Activated T-helper 1 cell treated with anti-CD3 and anti-CD28 coated beads, Interleukin-2, amount 50 U/mL, for 16 hours (primary cell): ENCODE measurements around the gene RBM34.
A peak's percentile ranks its signal among the peaks of the same experiment; 100 is the strongest.

ENCODE experiments used
- DNase-seq, 2 donors: peaks; one replicate each; pipeline ENCODE4 v3.0.0-alpha.2; 2020; ENCODE audit warnings: low read depth in 1 of 2, low spot score in 1 of 2

RBM34 gene

DNA sequence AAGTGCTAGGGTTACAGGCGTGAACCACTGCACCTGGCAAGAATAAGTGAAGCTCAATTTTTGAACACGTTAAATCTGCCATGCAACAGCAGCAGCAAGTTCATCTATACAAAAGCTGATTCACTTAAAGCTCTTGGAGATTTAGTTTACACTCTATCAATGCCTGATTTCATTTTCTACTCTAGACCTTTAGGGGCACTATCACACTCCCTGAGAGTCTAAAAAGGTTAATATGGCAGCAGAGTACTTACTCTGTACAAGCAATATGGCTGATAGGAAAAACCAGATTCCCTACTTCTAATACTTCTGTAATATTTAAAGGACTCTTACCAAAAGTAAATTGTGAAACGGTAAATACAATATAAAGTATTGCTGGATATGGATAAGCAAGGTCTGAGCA is 4.8 kb downstream of the RBM34 start:
- no peak for DNase-seq

DNA sequence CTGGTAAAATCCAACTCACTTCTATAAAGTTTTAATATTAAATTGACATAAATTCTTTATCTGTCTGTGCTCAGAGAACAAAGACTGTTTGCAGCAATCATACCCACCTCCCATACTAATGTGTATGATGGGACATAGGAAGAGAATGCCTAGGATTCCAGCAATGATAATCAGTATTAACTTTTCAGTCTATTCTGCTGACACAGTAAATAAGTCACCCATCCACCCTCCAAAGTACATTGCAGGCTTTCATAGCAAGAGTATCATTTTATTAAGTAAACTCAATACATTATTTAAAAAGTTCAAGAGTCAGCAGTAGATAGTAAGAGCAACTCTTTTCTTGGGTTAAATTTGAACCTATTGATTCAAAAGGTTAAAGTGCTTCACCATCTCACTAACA is 8.8 kb downstream of the RBM34 start:
- DNase-seq = no peak

DNA sequence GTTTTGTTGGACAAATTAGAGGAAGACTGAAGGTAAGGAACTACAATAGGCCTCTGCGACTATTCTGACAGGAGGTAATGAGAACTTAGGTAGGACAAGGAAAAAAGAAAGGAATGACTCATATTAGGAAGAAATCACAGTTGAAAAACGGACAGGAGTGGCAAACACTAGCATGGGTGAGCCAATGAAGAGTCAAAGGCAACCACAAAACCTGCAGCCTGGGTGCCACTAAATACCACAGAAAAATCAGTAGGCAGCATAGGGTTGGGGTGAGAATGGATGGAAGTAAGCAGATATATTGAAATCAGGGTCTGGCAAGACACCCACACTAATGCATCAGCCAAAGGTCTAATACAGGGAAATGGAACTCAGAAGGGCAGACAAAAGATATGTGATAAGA is 10.0 kb downstream of the RBM34 start:
- DNase-seq = no peak

- no peak for DNase-seq
Observed at GRCh38 chr1:235149824-235150223, 11.2 kb downstream of the RBM34 start.

DNA sequence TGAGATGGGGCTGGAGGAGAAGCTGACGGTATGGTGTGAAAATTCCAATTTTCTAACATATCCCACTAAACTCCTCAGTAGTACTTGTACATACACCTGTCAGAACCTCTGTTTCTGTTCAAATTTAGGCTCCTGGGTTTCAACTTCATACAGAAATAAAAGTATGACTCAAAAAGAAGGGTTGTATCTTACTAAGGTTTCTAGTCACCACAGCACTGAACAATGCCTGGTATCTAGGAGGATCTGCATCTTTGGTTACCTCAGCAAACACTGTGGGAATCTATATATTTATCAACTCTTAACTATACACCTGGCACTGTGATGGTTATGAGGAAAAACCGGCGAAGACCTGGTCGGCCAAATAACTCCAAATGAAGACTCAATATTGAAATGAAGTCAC is 13.8 kb downstream of the RBM34 start:
- DNase-seq = no peak

GRCh38 chr1:235145639-235146038 is 15.4 kb downstream of the RBM34 start:
- no peak for DNase-seq

GRCh38 chr1:235142991-235143390 is 18.1 kb downstream of the RBM34 start:
- DNase-seq = no peak

GRCh38 chr1:235139315-235139714 is 21.7 kb downstream of the RBM34 start:
- no peak for DNase-seq

GRCh38 chr1:235138821-235139220 is 22.2 kb downstream of the RBM34 start:
- DNase-seq = no peak

DNA sequence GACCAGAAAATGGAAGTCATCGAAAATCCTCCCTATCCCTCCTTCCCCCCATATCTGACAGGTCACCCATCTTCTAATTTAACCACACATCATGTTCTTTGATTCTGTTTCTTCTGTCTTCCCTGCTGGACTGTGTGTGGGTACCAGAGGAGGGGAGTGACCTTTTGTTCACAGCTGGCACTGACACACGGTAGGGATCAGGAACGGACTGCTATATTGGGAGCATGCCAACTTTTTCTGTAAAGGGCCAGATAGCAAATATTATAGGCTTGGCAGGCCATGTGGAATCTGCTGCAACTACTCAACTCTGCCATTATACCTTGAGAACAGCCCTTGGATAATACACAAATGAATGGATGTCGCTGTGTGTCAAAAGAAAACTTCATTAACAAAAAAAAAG is 24.9 kb downstream of the RBM34 start:
- no peak for DNase-seq

DNA sequence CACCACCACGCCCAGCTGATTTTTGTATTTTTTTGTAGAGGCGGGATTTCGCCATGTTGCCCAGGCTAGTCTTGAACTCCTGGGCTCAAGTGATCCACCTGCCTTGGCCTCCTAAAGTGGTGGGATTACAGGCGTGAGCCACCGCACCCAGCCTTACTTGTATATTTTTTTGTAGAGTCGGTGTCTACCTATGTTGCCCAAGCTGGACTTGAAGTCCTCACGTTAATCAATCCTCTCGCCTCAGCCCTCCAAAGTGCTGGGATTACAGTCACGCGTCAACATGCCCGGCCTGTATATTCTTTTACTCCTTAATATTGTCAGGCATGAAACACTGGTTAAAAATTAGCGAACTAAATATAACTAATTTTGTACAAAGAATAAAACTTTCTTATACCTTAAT is 26.9 kb downstream of the RBM34 start:
- DNase-seq = no peak

- no peak for DNase-seq
Observed at GRCh38 chr1:235133086-235133485, 28.0 kb downstream of the RBM34 start.

DNA sequence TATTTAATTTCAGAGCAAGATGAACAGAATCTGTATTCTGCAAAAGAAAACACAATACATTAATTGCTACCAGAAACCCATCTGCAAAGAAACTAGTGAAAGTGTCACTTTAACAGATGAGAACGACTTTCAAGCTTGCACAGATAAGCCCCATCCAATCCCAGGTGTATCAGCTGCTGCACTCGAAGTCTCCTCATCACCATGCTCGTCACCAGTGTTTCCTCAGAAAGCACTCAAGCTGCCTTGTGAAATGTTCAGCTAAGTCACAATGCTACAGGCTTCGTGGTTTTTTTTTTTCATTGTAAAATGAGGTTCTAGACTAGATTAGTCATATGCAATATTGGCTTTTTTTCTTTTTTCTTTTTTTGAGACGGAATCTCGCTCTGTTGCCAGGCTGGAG is 29.1 kb downstream of the RBM34 start:
- no peak for DNase-seq

- no peak for DNase-seq
Observed at GRCh38 chr1:235130766-235131270, 30.2 kb downstream of the RBM34 start.

GRCh38 chr1:235129774-235130570 is 31.1 kb downstream of the RBM34 start:
- DNase-seq = no peak

DNA sequence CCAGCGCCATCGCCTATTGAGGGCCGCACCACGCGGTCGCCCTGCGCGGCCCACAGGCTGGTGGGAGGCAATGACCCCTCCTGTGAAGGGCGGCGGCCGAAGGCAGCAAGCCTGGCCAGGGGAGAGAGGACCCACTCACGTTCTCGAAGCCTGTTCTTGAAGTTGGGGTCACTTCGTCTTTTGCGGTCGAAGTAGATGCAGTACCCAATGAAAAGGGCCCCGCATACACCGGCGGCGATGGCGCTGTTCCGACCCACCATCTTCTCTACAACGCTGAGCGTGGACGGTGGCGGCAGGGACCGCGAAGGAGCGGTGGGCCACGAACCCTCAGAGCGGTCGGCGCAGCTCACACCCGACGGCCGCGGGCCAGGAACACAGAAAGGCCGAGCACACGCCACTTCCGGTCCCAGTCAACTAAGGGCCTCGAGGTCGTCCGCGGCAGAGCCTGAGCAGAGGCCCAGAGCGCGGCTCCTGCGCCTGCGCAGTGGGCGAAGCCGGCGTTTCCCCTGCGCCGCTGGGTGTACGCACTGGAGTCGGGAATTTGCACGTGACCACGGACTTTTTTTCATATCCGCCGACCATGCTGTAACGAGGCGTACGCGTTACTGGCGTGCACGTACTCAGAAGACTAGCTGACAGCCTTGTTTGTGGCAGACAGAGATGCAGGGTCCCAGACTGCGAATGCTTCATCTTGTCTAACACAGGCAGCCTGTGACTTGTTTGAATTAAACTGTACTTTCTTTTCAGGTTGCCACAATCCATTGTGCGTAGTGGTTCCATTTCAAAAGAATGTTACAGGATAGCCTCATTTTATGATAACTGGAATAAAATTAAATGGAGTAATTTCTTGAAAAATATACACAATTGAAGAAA is 32.4 kb downstream of the RBM34 start, which contains the start of gene TOMM20:
Gene TOMM20, minus strand, starts transcription at position 382 of the 873 bp plus-strand sequence. Its CDS starts 122 bp downstream, at position 260.
- DNase-seq = peak; percentile 76 to 90

- DNase-seq = no peak
Observed at GRCh38 chr1:235127732-235128455, 33.2 kb downstream of the RBM34 start.

- no peak for DNase-seq
Observed at GRCh38 chr1:235127203-235127602, 33.8 kb downstream of the RBM34 start.

DNA sequence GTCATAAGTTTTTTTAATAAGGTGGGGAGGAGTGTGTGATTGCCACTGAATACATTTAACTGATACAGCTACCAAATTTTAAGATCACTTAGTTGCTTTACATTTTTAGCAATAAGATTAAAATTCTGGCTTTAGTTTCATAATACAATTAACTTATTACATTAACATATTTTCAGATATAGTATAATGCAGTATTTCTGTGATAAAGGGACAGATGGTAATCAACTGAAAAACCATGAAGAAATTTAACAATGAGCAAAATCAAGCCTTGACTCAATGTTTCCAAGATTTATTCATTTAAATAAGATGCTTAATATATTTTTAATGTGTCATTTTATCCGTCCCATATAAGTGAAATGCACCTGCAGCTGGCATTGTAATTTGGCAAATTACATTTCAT is 36.4 kb downstream of the RBM34 start:
- DNase-seq = no peak

DNA sequence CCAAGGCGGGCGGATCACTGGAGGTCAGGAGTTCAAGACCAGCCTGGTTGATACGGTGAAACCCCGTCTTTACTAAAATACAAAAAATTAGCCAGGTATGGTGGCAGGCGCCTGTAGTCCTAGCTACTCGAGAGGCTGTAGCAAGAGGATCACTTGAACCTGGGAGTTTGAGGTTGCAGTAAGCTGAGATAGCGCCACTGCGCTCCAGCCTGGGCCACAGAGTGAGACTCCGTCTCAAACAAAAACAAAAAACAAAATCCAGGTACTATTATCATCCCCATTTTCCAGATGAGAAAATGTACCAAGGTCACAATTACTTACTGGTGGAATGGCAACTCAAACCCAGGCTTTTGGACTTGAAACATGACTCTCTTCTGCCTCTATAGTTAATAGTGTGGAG is 36.9 kb downstream of the RBM34 start:
- no peak for DNase-seq

- no peak for DNase-seq
Observed at GRCh38 chr1:235122348-235122747, 38.7 kb downstream of the RBM34 start.
